HEK293 (cell line): ENCODE results near the gene RPS5.

Experiments used
- CTCF ChIA-PET: fragments of 350-600 bp; formaldehyde crosslinking; extraction: SDS; loops from one replicate; lab custom pipeline; 2021; ENCODE audit warnings: antibody characterized with exemption; lab: Yijun Ruan, JAX
- POLR2A ChIA-PET: fragments of 300-600 bp; formaldehyde crosslinking; extraction: SDS; loops from one replicate; lab custom pipeline; 2020; ENCODE audit warnings: antibody characterized with exemption, inconsistent platforms; lab: Yijun Ruan, JAX
- H3K27ac ChIP-seq: fragments of 200-500 bp; sonication (Bioruptor generic); 2 replicates; pipeline ENCODE4 v1.5.1; 2014; ENCODE audit warnings: low read depth, low read length, control low read depth, inconsistent platforms; ENCODE audit errors: extremely low read depth
- H3K36me3 ChIP-seq, 2 experiments: fragments of 200-500 bp in 1 of 2; sonication (Bioruptor generic) in 1 of 2; 1 replicate in 1 of 2; 2 replicates in 1 of 2; pipeline ENCODE4 v1.5.1; 2014 to 2017; ENCODE audit warnings: inconsistent platforms in 2 of 2, low read length in 2 of 2; ENCODE audit not compliant: control insufficient read depth in 2 of 2, insufficient read depth in 1 of 2
- H3K4me1 ChIP-seq: fragments of 200-500 bp; sonication (Bioruptor generic); 2 replicates; pipeline ENCODE4 v1.5.1; 2014; ENCODE audit warnings: mild to moderate bottlenecking, low read length, inconsistent platforms; ENCODE audit not compliant: control insufficient read depth, insufficient read depth
- H3K4me3 ChIP-seq: 2 replicates; pipeline ENCODE4 v1.5.1; 2011; ENCODE audit warnings: low read depth, mild to moderate bottlenecking, control low read depth, low read length, moderate library complexity
- H3K9me3 ChIP-seq: fragments of 200-500 bp; sonication (Bioruptor generic); 2 replicates; pipeline ENCODE4 v1.5.1; 2014; ENCODE audit warnings: low read depth, low read length, inconsistent platforms; ENCODE audit not compliant: control insufficient read depth, insufficient read depth
- GLI4 ChIP-seq: fragments of 450-650 bp; formaldehyde crosslinking; IDR thresholded peaks from 2 replicates; pipeline ENCODE4 v1.5.1; 2016; ENCODE audit warnings: missing biosample characterization, missing genetic modification characterization
- IKZF3 ChIP-seq: fragments of 450-650 bp; IDR thresholded peaks from 2 replicates; pipeline ENCODE4 v1.5.0; 2018; ENCODE audit warnings: missing biosample characterization, mild to moderate bottlenecking, missing genetic modification characterization, moderate library complexity
- KLF16 ChIP-seq: fragments of 450-650 bp; formaldehyde crosslinking; IDR thresholded peaks from 2 replicates; pipeline ENCODE4 v1.5.1; 2017; ENCODE audit warnings: missing biosample characterization, missing genetic modification characterization
- ZBTB7A ChIP-seq: fragments of 450-650 bp; formaldehyde crosslinking; IDR thresholded peaks from 2 replicates; pipeline ENCODE4 v1.5.1; 2016; ENCODE audit warnings: low read depth, missing biosample characterization, missing genetic modification characterization
- ZFP41 ChIP-seq: fragments of 450-650 bp; formaldehyde crosslinking; IDR thresholded peaks from 2 replicates; pipeline ENCODE4 v1.5.1; 2016; ENCODE audit warnings: missing biosample characterization, missing genetic modification characterization, borderline replicate concordance
- ZNF10 ChIP-seq: fragments of 450-650 bp; formaldehyde crosslinking; IDR thresholded peaks from 2 replicates; pipeline ENCODE4 v1.5.1; 2017; ENCODE audit warnings: missing biosample characterization, missing genetic modification characterization
- ZNF114 ChIP-seq: fragments of 450-650 bp; formaldehyde crosslinking; IDR thresholded peaks from 2 replicates; pipeline ENCODE4 v1.5.0; 2017; ENCODE audit warnings: missing biosample characterization, missing genetic modification characterization
- ZNF169 ChIP-seq: fragments of 450-650 bp; formaldehyde crosslinking; IDR thresholded peaks from 2 replicates; pipeline ENCODE4 v1.5.1; 2016; ENCODE audit warnings: missing biosample characterization, missing genetic modification characterization
- ZNF211 ChIP-seq: fragments of 450-650 bp; formaldehyde crosslinking; IDR thresholded peaks from 2 replicates; pipeline ENCODE4 v1.5.1; 2016; ENCODE audit warnings: low read depth, missing biosample characterization, missing genetic modification characterization
- ZNF221 ChIP-seq: fragments of 450-650 bp; formaldehyde crosslinking; IDR thresholded peaks from 2 replicates; pipeline ENCODE4 v1.5.1; 2017; ENCODE audit warnings: missing biosample characterization, missing genetic modification characterization, borderline replicate concordance
- ZNF350 ChIP-seq: fragments of 450-650 bp; formaldehyde crosslinking; IDR thresholded peaks from 2 replicates; pipeline ENCODE4 v1.5.0; 2017; ENCODE audit warnings: missing biosample characterization, mild to moderate bottlenecking, missing genetic modification characterization
- ZNF501 ChIP-seq: fragments of 450-650 bp; formaldehyde crosslinking; IDR thresholded peaks from 2 replicates; pipeline ENCODE4 v1.5.1; 2016; ENCODE audit warnings: missing biosample characterization, missing genetic modification characterization
- ZNF585B ChIP-seq: fragments of 450-650 bp; formaldehyde crosslinking; IDR thresholded peaks from 2 replicates; pipeline ENCODE4 v1.5.1; 2016; ENCODE audit warnings: missing biosample characterization, missing genetic modification characterization
- ZNF664 ChIP-seq: fragments of 450-650 bp; formaldehyde crosslinking; IDR thresholded peaks from 2 replicates; pipeline ENCODE4 v1.5.1; 2016; ENCODE audit warnings: missing biosample characterization, missing genetic modification characterization
- ZNF792 ChIP-seq: fragments of 450-650 bp; formaldehyde crosslinking; IDR thresholded peaks from 2 replicates; pipeline ENCODE4 v1.5.1; 2016; ENCODE audit warnings: missing biosample characterization, missing genetic modification characterization
- ZNF843 ChIP-seq: fragments of 450-650 bp; formaldehyde crosslinking; IDR thresholded peaks from 2 replicates; pipeline ENCODE4 v1.5.1; 2016; ENCODE audit warnings: missing biosample characterization, missing genetic modification characterization
- TF ChIP-seq, protein P1 (sequence below): sonication (generic); formaldehyde crosslinking; IDR thresholded peaks from 2 replicates; pipeline ENCODE4 v1.8.1; 2022; ENCODE audit warnings: mild to moderate bottlenecking, moderate library complexity, missing genetic modification reagents
- TF ChIP-seq, protein P2 (sequence below): fragments of 450-650 bp; formaldehyde crosslinking; IDR thresholded peaks from 2 replicates; pipeline ENCODE4 v1.5.1; 2017; ENCODE audit warnings: missing biosample characterization, missing genetic modification characterization

Gene RPS5

DNA sequence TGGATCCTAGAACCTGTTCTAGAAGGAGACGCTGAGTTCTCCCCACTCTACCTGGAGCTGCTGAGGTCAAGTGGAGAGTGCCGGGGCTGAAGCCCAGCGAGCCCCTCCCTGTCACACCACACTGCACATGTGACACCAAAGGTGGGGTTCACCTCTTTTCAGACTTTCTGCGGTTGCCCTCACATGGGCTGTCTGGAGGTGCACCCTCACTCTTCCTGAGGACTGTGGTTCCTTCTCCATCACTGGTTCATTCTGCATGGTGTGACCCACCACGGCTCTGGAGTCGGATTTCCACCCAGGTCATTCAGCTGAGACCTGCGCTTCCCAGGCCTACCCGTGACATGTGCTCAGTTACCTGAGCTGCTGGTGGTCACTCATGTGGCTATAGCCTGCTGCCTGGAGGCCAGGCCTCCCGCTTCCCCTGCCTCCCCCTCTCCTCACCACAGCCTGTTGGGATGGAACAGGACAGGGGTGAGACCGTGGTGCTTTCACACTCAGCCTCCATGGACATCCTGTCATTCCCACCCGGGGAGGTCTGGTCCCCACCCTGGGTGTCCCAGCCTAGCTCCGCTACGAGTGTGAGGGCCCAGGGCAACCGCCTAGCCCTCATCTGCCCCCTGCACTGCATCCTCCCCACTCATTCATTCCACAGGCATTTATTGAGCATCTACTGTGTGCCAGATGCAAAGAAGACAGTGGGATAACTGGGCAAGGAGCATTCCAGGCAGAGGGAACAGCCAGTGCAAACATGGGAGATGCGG, 33.2 kb upstream of the RPS5 start:
- peak; percentile 90 for TF ChIP-seq ZNF664 (tag by site-specific recombination)
- TF ChIP-seq ZNF792 (tag by site-specific recombination), result no peak
- TF ChIP-seq, protein P1, sequence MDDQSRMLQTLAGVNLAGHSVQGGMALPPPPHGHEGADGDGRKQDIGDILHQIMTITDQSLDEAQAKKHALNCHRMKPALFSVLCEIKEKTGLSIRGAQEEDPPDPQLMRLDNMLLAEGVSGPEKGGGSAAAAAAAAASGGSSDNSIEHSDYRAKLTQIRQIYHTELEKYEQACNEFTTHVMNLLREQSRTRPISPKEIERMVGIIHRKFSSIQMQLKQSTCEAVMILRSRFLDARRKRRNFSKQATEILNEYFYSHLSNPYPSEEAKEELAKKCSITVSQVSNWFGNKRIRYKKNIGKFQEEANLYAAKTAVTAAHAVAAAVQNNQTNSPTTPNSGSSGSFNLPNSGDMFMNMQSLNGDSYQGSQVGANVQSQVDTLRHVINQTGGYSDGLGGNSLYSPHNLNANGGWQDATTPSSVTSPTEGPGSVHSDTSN (CRISPR knock-in tag), result 0 out of 2 replicates have a peak, but pooled peaks have one; percentile 10
- Histone ChIP-seq H3K4me3 (no peak overlapping the region), H3K36me3 (no peaks in the 10 kb centered on the region; a peak in 1 of 3 replicates), H3K9me3 (no peaks in the 10 kb centered on the region), H3K27ac (no peak overlapping the region), H3K4me1 (no peaks in the 10 kb centered on the region)
- POLR2A ChIA-PET, result interaction anchor here (2.9 kb wide), 1 partner anchor 9 kb away, joined by 14 read pairs; the partner anchor contains the start of gene ZNF497
- CTCF ChIA-PET, result interaction anchor here (0.6 kb wide), 1 partner anchor 166 kb away, joined by 4 read pairs; the partner anchor contains the start of gene ZBTB45

DNA sequence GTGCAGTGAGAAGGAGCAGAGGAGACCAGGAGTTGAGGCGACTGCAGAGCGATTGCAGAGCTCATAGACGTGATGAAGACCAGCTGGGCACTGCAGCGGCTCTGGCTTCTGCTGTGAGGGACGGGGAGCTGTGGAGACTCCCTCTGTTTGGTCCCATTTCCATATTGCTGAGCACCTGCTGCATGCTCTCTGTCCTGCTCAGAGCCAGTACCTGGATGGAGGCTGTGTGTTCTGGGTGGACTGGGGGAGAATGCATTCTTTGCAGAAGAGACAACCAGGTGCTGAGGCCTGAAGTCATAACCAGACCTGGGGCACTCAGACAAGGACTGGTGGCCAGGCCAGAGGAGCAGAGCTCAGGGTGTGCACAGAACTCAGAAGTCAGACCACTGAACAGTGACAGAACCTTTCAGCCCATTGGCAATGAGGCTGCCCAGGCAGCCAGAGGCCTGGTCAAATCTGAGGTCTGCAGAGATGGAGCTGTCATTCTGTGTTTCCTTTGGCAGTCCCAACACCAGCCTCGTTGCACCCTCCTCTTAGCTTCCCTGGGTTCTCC, 32.5 kb upstream of the RPS5 start:
- ChIA-PET POLR2A (interaction anchor here (1.1 kb wide), 1 partner anchor 28 kb away, joined by 3 read pairs; the partner anchor contains the start of gene ZSCAN22), CTCF (interaction anchor here (0.6 to 0.8 kb wide), 2 partner anchors 9 to 165 kb away, joined by 3 to 4 read pairs; partner anchors contain the start of gene ZBTB45)
- H3K4me3 ChIP-seq, result no peak overlapping the region
- no peaks in the 10 kb centered on the region for H3K9me3 ChIP-seq
- H3K36me3 ChIP-seq, result no peaks in the 10 kb centered on the region; a peak in 1 of 3 replicates
- TF ChIP-seq, protein P1 (CRISPR knock-in tag), result 0 out of 2 replicates have a peak, but pooled peaks have one; percentile 9
- no peak for TF ChIP-seq ZNF169 (tag by site-specific recombination)
- TF ChIP-seq, all 188 proteins: peak for 1
- H3K27ac ChIP-seq, result no peak overlapping the region
- H3K4me1 ChIP-seq, result no peaks in the 10 kb centered on the region

DNA sequence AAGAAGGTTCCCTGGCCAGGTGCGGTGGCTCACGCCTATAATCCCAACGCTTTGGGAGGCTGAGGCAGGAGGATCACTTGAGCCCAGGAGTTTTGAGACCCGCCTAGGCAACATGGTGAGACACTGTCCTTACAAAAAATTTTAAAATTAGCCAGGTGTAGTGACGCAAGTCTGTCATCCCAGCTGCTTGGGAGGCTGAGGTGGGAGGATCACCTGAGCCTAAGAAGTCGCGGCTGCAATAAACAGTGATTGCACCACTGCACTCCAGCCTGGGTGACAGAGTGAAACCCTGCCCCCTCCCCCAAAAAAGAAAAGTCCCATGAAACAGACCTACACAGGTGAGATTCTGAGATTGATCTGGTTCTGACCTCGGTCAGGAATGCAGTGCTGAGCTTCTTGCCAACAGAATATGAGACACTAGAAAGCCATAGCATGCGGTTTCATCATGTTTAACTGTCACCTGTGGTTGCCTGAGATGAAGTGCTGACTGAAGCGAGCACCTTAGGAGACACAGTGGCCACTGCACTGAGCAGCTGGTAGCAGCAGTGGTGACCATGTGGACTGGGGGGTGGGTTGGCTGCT, 31.8 kb upstream of the RPS5 start:
- TF ChIP-seq ZNF585B (tag by site-specific recombination) (no peak), ZNF211 (tag by site-specific recombination) (no peak), ZFP41 (tag by site-specific recombination) (no peak), GLI4 (tag by site-specific recombination) (no peak), ZBTB7A (no peak), ZNF10 (tag by site-specific recombination) (no peak), ZNF843 (tag by site-specific recombination) (no peak), ZNF114 (no peak), ZNF221 (tag by site-specific recombination) (no peak), ZNF350 (no peak), ZNF501 (no peak), KLF16 (tag by site-specific recombination) (no peak), IKZF3 (tag by site-specific recombination) (no peak)
- TF ChIP-seq, protein P2, sequence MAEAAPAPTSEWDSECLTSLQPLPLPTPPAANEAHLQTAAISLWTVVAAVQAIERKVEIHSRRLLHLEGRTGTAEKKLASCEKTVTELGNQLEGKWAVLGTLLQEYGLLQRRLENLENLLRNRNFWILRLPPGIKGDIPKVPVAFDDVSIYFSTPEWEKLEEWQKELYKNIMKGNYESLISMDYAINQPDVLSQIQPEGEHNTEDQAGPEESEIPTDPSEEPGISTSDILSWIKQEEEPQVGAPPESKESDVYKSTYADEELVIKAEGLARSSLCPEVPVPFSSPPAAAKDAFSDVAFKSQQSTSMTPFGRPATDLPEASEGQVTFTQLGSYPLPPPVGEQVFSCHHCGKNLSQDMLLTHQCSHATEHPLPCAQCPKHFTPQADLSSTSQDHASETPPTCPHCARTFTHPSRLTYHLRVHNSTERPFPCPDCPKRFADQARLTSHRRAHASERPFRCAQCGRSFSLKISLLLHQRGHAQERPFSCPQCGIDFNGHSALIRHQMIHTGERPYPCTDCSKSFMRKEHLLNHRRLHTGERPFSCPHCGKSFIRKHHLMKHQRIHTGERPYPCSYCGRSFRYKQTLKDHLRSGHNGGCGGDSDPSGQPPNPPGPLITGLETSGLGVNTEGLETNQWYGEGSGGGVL (tag by site-specific recombination), result no peak
- TF ChIP-seq, all 188 proteins: peak for 0
- Histone ChIP-seq H3K4me3 (no peak overlapping the region), H3K36me3 (no peaks in the 10 kb centered on the region; a peak in 1 of 3 replicates), H3K27ac (no peak overlapping the region), H3K4me1 (no peaks in the 10 kb centered on the region), H3K9me3 (no peaks in the 10 kb centered on the region)
- CTCF ChIA-PET, result interaction anchor here (0.8 kb wide), 1 partner anchor 9 kb away, joined by 3 read pairs; no protein-coding TSS in a partner anchor
- POLR2A ChIA-PET, result interaction anchor here (1.0 to 1.1 kb wide), 2 partner anchors 28 to 105 kb away, joined by 3 read pairs; partner anchors contain the start of gene ZSCAN22
